Measurements from ENCODE around the gene DACH1.

The DACH1 gene

GRCh38 chr13:71464686-71465085 lies 402.3 kb downstream of the DACH1 start:
- no peak for DNase-seq

- DNase-seq, result no peak
Measured at GRCh38 chr13:71461892-71462291, 405.1 kb downstream of the DACH1 start.

- DNase-seq, result no peak
Measured at GRCh38 chr13:71460211-71460610, 406.8 kb downstream of the DACH1 start.

- DNase-seq, result no peak
Measured at GRCh38 chr13:71459708-71460107, 407.3 kb downstream of the DACH1 start.

GRCh38 chr13:71457645-71458044 lies 409.4 kb downstream of the DACH1 start:
- DNase-seq, result no peak

GRCh38 chr13:71456136-71456535 lies 410.9 kb downstream of the DACH1 start:
- no peak for DNase-seq

GRCh38 chr13:71454509-71454908 lies 412.5 kb downstream of the DACH1 start:
- DNase-seq, result no peak

GRCh38 chr13:71448080-71448630 lies 418.8 kb downstream of the DACH1 start:
- no peak for DNase-seq

- no peak for DNase-seq
Measured at GRCh38 chr13:71437704-71438103, 429.3 kb downstream of the DACH1 start.

GRCh38 chr13:71430681-71431080 lies 436.3 kb downstream of the DACH1 start:
- DNase-seq, result no peak

GRCh38 chr13:71417205-71417604 lies 449.8 kb downstream of the DACH1 start:
- no peak for DNase-seq

GRCh38 chr13:71412231-71412630 lies 454.8 kb downstream of the DACH1 start:
- DNase-seq, result no peak

- DNase-seq, result no peak
Measured at GRCh38 chr13:71408416-71408815, 458.6 kb downstream of the DACH1 start.

- no peak for DNase-seq
Measured at GRCh38 chr13:71399631-71400215, 467.3 kb downstream of the DACH1 start.

- no peak for DNase-seq
Measured at GRCh38 chr13:71396149-71396548, 470.9 kb downstream of the DACH1 start.

- no peak for DNase-seq
Measured at GRCh38 chr13:71395053-71395452, 472.0 kb downstream of the DACH1 start.

GRCh38 chr13:71394176-71394575 lies 472.8 kb downstream of the DACH1 start:
- DNase-seq, result no peak
